Measurements from ENCODE around the gene PLXNC1.

Gene PLXNC1

GRCh38 chr12:94326234-94326633, 177.9 kb downstream of the PLXNC1 start:
- Histone ChIP-seq H3K4me1 (ENCODE audit: low read depth, poor library complexity, severe bottlenecking) (no peaks in the 10 kb centered on the region), H3K79me2 (ENCODE audit: insufficient read depth, low read depth) (no peaks in the 10 kb centered on the region), H4K20me1 (ENCODE audit: insufficient read depth) (no peaks in the 10 kb centered on the region), H2AFZ (ENCODE audit: low read depth) (no peak overlapping the region), H3K36me3 (ENCODE audit: insufficient read depth) (no peaks in the 10 kb centered on the region), H3K27ac (no peak overlapping the region), H3K27me3 (ENCODE audit: insufficient read depth, low read depth) (no peaks in the 10 kb centered on the region), H3K4me2 (no peak overlapping the region), H3K4me3 (IDR thresholded peaks at IDR 0.05; ENCODE audit: insufficient read depth, low read depth, low read length) (no peak overlapping the region), H3K9ac (no peak overlapping the region)
- TF ChIP-seq CTCF (conservative IDR thresholded peaks at IDR 0.05; ENCODE audit: low read depth, low read length) = no peak

- Histone ChIP-seq H3K27me3 (ENCODE audit: insufficient read depth, low read depth) (no peaks in the 10 kb centered on the region), H2AFZ (ENCODE audit: low read depth) (no peak overlapping the region), H3K4me1 (ENCODE audit: low read depth, poor library complexity, severe bottlenecking) (no peaks in the 10 kb centered on the region), H3K79me2 (ENCODE audit: insufficient read depth, low read depth) (no peaks in the 10 kb centered on the region), H3K4me3 (IDR thresholded peaks at IDR 0.05; ENCODE audit: insufficient read depth, low read depth, low read length) (no peak overlapping the region), H4K20me1 (ENCODE audit: insufficient read depth) (no peaks in the 10 kb centered on the region), H3K36me3 (ENCODE audit: insufficient read depth) (no peaks in the 10 kb centered on the region), H3K4me2 (no peak overlapping the region), H3K9ac (no peak overlapping the region), H3K27ac (no peak overlapping the region)
- TF ChIP-seq CTCF (conservative IDR thresholded peaks at IDR 0.05; ENCODE audit: low read depth, low read length) = no peak
Observed at GRCh38 chr12:94326727-94327126, 178.3 kb downstream of the PLXNC1 start.

GRCh38 chr12:94327809-94328208, 179.4 kb downstream of the PLXNC1 start:
- no peaks in the 10 kb centered on the region for H3K27me3 ChIP-seq (ENCODE audit: insufficient read depth, low read depth)
- H4K20me1 ChIP-seq (ENCODE audit: insufficient read depth) = no peaks in the 10 kb centered on the region
- no peaks in the 10 kb centered on the region for H3K4me1 ChIP-seq (ENCODE audit: low read depth, poor library complexity, severe bottlenecking)
- TF ChIP-seq CTCF (conservative IDR thresholded peaks at IDR 0.05; ENCODE audit: low read depth, low read length) = no peak
- no peak overlapping the region for H3K4me2 ChIP-seq
- H3K27ac ChIP-seq = no peak overlapping the region
- no peak overlapping the region for H3K4me3 ChIP-seq (IDR thresholded peaks at IDR 0.05; ENCODE audit: insufficient read depth, low read depth, low read length)
- H3K9ac ChIP-seq = no peak overlapping the region
- H3K79me2 ChIP-seq (ENCODE audit: insufficient read depth, low read depth) = no peaks in the 10 kb centered on the region
- no peak overlapping the region for H2AFZ ChIP-seq (ENCODE audit: low read depth)
- no peaks in the 10 kb centered on the region for H3K36me3 ChIP-seq (ENCODE audit: insufficient read depth)

- Histone ChIP-seq H3K79me2 (ENCODE audit: insufficient read depth, low read depth) (no peaks in the 10 kb centered on the region), H3K4me1 (ENCODE audit: low read depth, poor library complexity, severe bottlenecking) (no peaks in the 10 kb centered on the region)
Observed at GRCh38 chr12:94329366-94329765, 181.0 kb downstream of the PLXNC1 start.

More at GRCh38 chr12:94329366-94329765, 181.0 kb downstream of the PLXNC1 start:
- Histone ChIP-seq H4K20me1 (ENCODE audit: insufficient read depth) (no peaks in the 10 kb centered on the region), H2AFZ (ENCODE audit: low read depth) (no peak overlapping the region), H3K9ac (no peak overlapping the region), H3K36me3 (ENCODE audit: insufficient read depth) (no peaks in the 10 kb centered on the region), H3K4me3 (IDR thresholded peaks at IDR 0.05; ENCODE audit: insufficient read depth, low read depth, low read length) (no peak overlapping the region), H3K27ac (no peak overlapping the region), H3K4me2 (no peak overlapping the region), H3K27me3 (ENCODE audit: insufficient read depth, low read depth) (no peaks in the 10 kb centered on the region)
- TF ChIP-seq CTCF (conservative IDR thresholded peaks at IDR 0.05; ENCODE audit: low read depth, low read length) = 0 out of 2 replicates have a peak, but pooled peaks have one; percentile 13
